Neuronal stem cell (in vitro differentiated cells): ENCODE results near the gene SYK.

ENCODE experiments used
- DNase-seq: peaks from one replicate; pipeline ENCODE4 v3.0.0-alpha.2; 2013; ENCODE audit warnings: low spot score
- H2AFZ ChIP-seq: one replicate; pipeline ENCODE4 v1.6.1; 2013; ENCODE audit warnings: mild to moderate bottlenecking, low read length, inconsistent platforms
- H2AK5ac ChIP-seq: 2 replicates; pipeline ENCODE4 v1.6.1; 2013; ENCODE audit warnings: low read depth, mild to moderate bottlenecking, inconsistent platforms, low read length, moderate library complexity, mixed read lengths
- H2BK120ac ChIP-seq: 2 replicates; pipeline ENCODE4 v1.6.1; 2013; ENCODE audit warnings: low read depth, mild to moderate bottlenecking, inconsistent platforms, low read length, moderate library complexity, mixed read lengths
- H2BK12ac ChIP-seq: one replicate; pipeline ENCODE4 v1.6.1; 2013; ENCODE audit warnings: low read length, inconsistent platforms
- H2BK15ac ChIP-seq: 2 replicates; pipeline ENCODE4 v1.6.1; 2013; ENCODE audit warnings: mild to moderate bottlenecking, low read length, inconsistent platforms, mixed read lengths
- H2BK5ac ChIP-seq: one replicate; pipeline ENCODE4 v1.6.1; 2013; ENCODE audit warnings: inconsistent platforms, mild to moderate bottlenecking, low read length, moderate library complexity
- H3K14ac ChIP-seq: one replicate; pipeline ENCODE4 v1.6.1; 2013; ENCODE audit warnings: low read length, inconsistent platforms
- H3K18ac ChIP-seq: 2 replicates; pipeline ENCODE4 v1.6.1; 2013; ENCODE audit warnings: low read length, inconsistent platforms
- H3K23ac ChIP-seq: 2 replicates; pipeline ENCODE4 v1.6.1; 2013; ENCODE audit warnings: low read depth, mild to moderate bottlenecking, mixed read lengths, low read length, inconsistent platforms; ENCODE audit not compliant: poor library complexity
- H3K27ac ChIP-seq: replicated peaks from 3 replicates; pipeline ENCODE4 v1.5.1; 2013; ENCODE audit warnings: low read length, inconsistent platforms
- H3K27me3 ChIP-seq, 3 experiments: 2 replicates each; pipeline ENCODE4 v1.6.1; 2013; ENCODE audit warnings: low read length in 3 of 3, mild to moderate bottlenecking in 2 of 3, inconsistent platforms in 1 of 3, low read depth in 1 of 3, mixed read lengths in 1 of 3, moderate library complexity in 1 of 3; ENCODE audit not compliant: control insufficient read depth in 3 of 3, insufficient read depth in 3 of 3
- H3K36me3 ChIP-seq, 2 donors: replicated peaks in 1 of 2; 2 replicates each; pipeline ENCODE4 v1.6.1; 2013; ENCODE audit warnings: low read length in 2 of 2; ENCODE audit not compliant: control insufficient read depth in 2 of 2, insufficient read depth in 2 of 2
- H3K4ac ChIP-seq: 2 replicates; pipeline ENCODE4 v1.6.1; 2013; ENCODE audit warnings: inconsistent platforms, mild to moderate bottlenecking, low read length, moderate library complexity
- H3K4me1 ChIP-seq, 2 donors: 1 replicate in 1 of 2; 2 replicates in 1 of 2; pipeline ENCODE4 v1.6.1; 2013; ENCODE audit warnings: low read length in 2 of 2, low read depth in 1 of 2; ENCODE audit not compliant: control insufficient read depth in 2 of 2, insufficient read depth in 1 of 2
- H3K4me2 ChIP-seq: one replicate; pipeline ENCODE4 v1.6.1; 2013; ENCODE audit warnings: mild to moderate bottlenecking, low read length, inconsistent platforms; ENCODE audit not compliant: insufficient read depth, poor library complexity, severe bottlenecking
- H3K4me3 ChIP-seq, 2 donors: 2 replicates each; pipeline ENCODE4 v1.5.1; 2013; ENCODE audit warnings: low read length in 2 of 2, mild to moderate bottlenecking in 2 of 2, inconsistent platforms in 1 of 2, moderate library complexity in 1 of 2
- H3K79me1 ChIP-seq: one replicate; pipeline ENCODE4 v1.6.1; 2013; ENCODE audit warnings: low read depth, mild to moderate bottlenecking, inconsistent platforms, low read length, moderate library complexity
- H3K9ac ChIP-seq: one replicate; pipeline ENCODE4 v1.6.1; 2013; ENCODE audit warnings: mild to moderate bottlenecking, low read depth, low read length, inconsistent platforms; ENCODE audit not compliant: poor library complexity
- H3K9me3 ChIP-seq, 2 donors: replicated peaks in 1 of 2; 2 replicates each; pipeline versions ENCODE3 to v1.6.1; 2013; ENCODE audit warnings: low read length in 2 of 2, mild to moderate bottlenecking in 2 of 2, inconsistent platforms in 1 of 2, low read depth in 1 of 2, mixed read lengths in 1 of 2, moderate library complexity in 1 of 2; ENCODE audit not compliant: control insufficient read depth in 2 of 2, insufficient read depth in 1 of 2
- H4K8ac ChIP-seq: one replicate; pipeline ENCODE4 v1.6.1; 2013; ENCODE audit warnings: low read depth, mild to moderate bottlenecking, inconsistent platforms, low read length, moderate library complexity
- H4K91ac ChIP-seq: one replicate; pipeline ENCODE4 v1.6.1; 2013; ENCODE audit warnings: low read length, low read depth, mild to moderate bottlenecking, inconsistent platforms; ENCODE audit not compliant: poor library complexity
- WGBS, 2 donors: extraction: QIAGEN DNeasy Blood & Tissue Kit; methylation state at CpG; one replicate each; pipeline ENCODE4 v1.1.7; 2013; ENCODE audit warnings: missing lambda C conversion rate in 2 of 2, mixed read lengths in 1 of 2; ENCODE audit not compliant: insufficient read length in 2 of 2, insufficient replicate concordance in 1 of 2; ENCODE audit errors: extremely low coverage in 2 of 2; 5-methylcytosine and 5-hydroxymethylcytosine counted together

Gene SYK

DNA sequence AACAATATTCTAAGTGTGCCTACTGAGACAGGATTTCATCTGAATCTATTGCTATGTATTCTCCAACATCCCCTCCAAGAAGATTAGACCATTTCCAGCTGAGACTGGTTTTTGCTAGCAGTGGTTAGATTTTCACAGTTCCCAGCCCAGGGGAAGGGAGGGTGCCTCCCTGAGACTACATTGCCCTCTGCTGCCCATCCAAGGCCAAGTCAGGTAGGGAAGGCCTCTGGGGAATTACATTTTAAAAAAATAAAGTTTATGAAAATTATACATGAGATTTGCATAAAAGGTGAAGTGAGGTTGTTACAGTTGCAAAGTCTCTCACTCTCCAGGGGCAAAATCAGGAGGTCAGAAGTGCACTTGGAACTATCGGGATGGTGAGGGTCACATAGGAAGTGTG, 28.0 kb upstream of the SYK start:
- WGBS, 2 donors = no CpG with 5 or more reads among the region's 1 CpG
- Histone ChIP-seq H2AK5ac (no peak overlapping the region), H3K27me3 (no peaks in the 10 kb centered on the region), H2BK12ac (no peak overlapping the region), H3K4ac (no peak overlapping the region), H4K91ac (no peak overlapping the region), H3K4me1 (peaks cover 0 to 1% of the 10 kb centered on the region in 2 donors), H3K9me3 (peaks cover 0 to 5% of the 10 kb centered on the region in 2 donors), H3K4me2 (no peak overlapping the region), H2BK15ac (no peak overlapping the region), H3K36me3 (no peaks in the 10 kb centered on the region), H4K8ac (no peak overlapping the region), H3K79me1 (no peaks in the 10 kb centered on the region), H2BK5ac (no peak overlapping the region), H3K27ac (no peak overlapping the region), H3K23ac (no peak overlapping the region), H3K9ac (no peak overlapping the region), H2BK120ac (no peak overlapping the region), H3K4me3 (no peak overlapping the region), H3K18ac (no peak overlapping the region), H2AFZ (no peak overlapping the region), H3K14ac (no peak overlapping the region)
- no peak for DNase-seq

DNA sequence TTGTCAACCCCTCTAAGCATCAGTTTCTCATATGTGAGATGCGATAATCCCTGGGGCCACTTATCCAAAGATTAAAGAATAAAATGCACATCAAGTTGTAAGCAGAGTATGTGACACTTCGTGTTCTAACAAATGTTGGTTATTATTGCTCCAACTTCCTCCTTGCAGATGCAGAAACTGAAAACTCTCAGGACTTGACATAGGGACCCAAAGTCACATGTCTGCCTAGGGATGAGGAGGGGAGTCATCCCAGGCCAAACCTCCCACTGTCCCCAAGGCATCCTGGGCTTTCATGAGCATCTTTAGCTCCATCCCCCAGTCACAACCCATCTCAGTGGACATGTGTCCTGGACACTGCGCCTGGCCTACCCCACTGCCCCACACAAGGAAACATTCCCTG, 27.5 kb upstream of the SYK start:
- no peak overlapping the region for H2BK15ac ChIP-seq
- H2BK12ac ChIP-seq = no peak overlapping the region
- no peaks in the 10 kb centered on the region for H3K36me3 ChIP-seq
- H3K14ac ChIP-seq = no peak overlapping the region
- H2AK5ac ChIP-seq = no peak overlapping the region
- no peak overlapping the region for H2BK120ac ChIP-seq
- no CpG with 5 or more reads among the region's 3 CpGs for WGBS, 2 donors
- peak overlapping the region; percentile 24 for H3K18ac ChIP-seq
- no peak for DNase-seq
- no peaks in the 10 kb centered on the region for H3K79me1 ChIP-seq
- peaks cover 0 to 3% of the 10 kb centered on the region in 2 donors for H3K4me1 ChIP-seq
- H3K9me3 ChIP-seq = peaks cover 0 to 3% of the 10 kb centered on the region in 2 donors
- no peak overlapping the region for H2AFZ ChIP-seq
- H3K23ac ChIP-seq = peak overlapping the region; percentile 58
- H3K27ac ChIP-seq = no peak overlapping the region
- H3K4me2 ChIP-seq = no peak overlapping the region
- no peak overlapping the region for H3K4me3 ChIP-seq
- no peak overlapping the region for H4K91ac ChIP-seq
- H3K4ac ChIP-seq = no peak overlapping the region
- H4K8ac ChIP-seq = no peak overlapping the region
- H3K9ac ChIP-seq = no peak overlapping the region
- H2BK5ac ChIP-seq = no peak overlapping the region
- H3K27me3 ChIP-seq = no peaks in the 10 kb centered on the region

DNA sequence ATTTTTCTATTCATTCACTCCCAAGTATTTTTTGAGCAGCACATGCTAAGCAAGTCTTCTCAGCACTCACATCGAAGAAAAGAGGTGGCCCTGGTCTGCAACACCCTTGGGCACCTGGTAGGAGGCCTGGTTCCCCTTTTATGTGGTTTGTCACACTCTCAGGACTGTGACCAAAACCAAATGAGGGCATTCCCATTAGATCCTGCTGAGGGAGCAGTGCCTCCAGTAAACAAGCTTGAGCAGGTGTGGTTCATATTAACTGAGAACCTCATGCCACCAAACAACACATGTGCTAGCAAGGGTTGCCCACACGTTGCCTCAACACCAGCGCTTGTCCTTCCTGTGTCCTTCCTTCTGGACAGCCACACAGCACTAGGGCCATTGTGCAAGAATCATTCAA, 26.9 kb upstream of the SYK start:
- H3K23ac ChIP-seq = no peak overlapping the region
- no peak for DNase-seq
- no peak overlapping the region for H3K27ac ChIP-seq
- H2BK5ac ChIP-seq = no peak overlapping the region
- H3K4me1 ChIP-seq = peaks cover 0 to 3% of the 10 kb centered on the region in 2 donors
- no peaks in the 10 kb centered on the region for H3K79me1 ChIP-seq
- H3K18ac ChIP-seq = no peak overlapping the region
- H3K4me2 ChIP-seq = no peak overlapping the region
- no peak overlapping the region for H3K4me3 ChIP-seq
- H4K91ac ChIP-seq = no peak overlapping the region
- H2BK12ac ChIP-seq = no peak overlapping the region
- no peak overlapping the region for H2AFZ ChIP-seq
- H3K9me3 ChIP-seq = no peaks in the 10 kb centered on the region
- no peak overlapping the region for H2BK15ac ChIP-seq
- no peak overlapping the region for H2BK120ac ChIP-seq
- H3K4ac ChIP-seq = no peak overlapping the region
- no CpG with 5 or more reads among the region's 3 CpGs for WGBS, 2 donors
- no peak overlapping the region for H3K14ac ChIP-seq
- H4K8ac ChIP-seq = no peak overlapping the region
- H3K9ac ChIP-seq = no peak overlapping the region
- H2AK5ac ChIP-seq = no peak overlapping the region
- H3K36me3 ChIP-seq = no peaks in the 10 kb centered on the region
- no peaks in the 10 kb centered on the region for H3K27me3 ChIP-seq

DNA sequence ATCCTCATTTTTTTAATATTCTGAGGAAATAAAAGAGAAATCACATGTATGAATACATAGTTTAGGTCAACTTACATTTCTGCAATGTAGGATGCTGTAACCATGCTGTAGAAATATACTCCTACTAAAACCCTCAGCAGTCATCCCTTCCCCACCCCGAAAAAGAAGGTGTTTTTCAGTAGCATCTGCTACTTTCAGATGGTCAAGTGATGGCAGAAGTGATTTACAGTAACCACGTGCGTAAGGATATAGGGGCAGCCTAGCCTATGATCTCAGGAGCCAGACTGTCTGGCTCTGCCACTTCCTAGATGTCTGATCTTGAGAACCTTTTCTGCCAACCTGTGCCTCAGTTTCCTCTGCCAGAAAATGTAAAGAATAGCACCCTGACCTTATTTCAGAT, 26.0 kb upstream of the SYK start:
- H2BK5ac ChIP-seq = no peak overlapping the region
- no peak overlapping the region for H2AK5ac ChIP-seq
- no CpG with 5 or more reads among the region's 3 CpGs for WGBS, 2 donors
- no peak overlapping the region for H3K9ac ChIP-seq
- no peaks in the 10 kb centered on the region for H3K79me1 ChIP-seq
- H2BK120ac ChIP-seq = no peak overlapping the region
- H2BK12ac ChIP-seq = no peak overlapping the region
- H3K23ac ChIP-seq = no peak overlapping the region
- H2BK15ac ChIP-seq = no peak overlapping the region
- no peak overlapping the region for H3K14ac ChIP-seq
- H4K8ac ChIP-seq = no peak overlapping the region
- H3K18ac ChIP-seq = no peak overlapping the region
- H4K91ac ChIP-seq = no peak overlapping the region
- H3K4me1 ChIP-seq = peaks cover 0 to 3% of the 10 kb centered on the region in 2 donors
- no peak overlapping the region for H3K4ac ChIP-seq
- no peaks in the 10 kb centered on the region for H3K27me3 ChIP-seq
- no peaks in the 10 kb centered on the region for H3K9me3 ChIP-seq
- H2AFZ ChIP-seq = no peak overlapping the region
- H3K27ac ChIP-seq = no peak overlapping the region
- no peaks in the 10 kb centered on the region for H3K36me3 ChIP-seq
- no peak overlapping the region for H3K4me3 ChIP-seq
- H3K4me2 ChIP-seq = no peak overlapping the region
- no peak for DNase-seq
